ENCODE results near the gene PTPRN2.
"Not testable (repeated sequence)": the region's sequence is repeated elsewhere in the genome, so short reads cannot be mapped to it uniquely, and the experiment has no call there.

PTPRN2 gene

DNA sequence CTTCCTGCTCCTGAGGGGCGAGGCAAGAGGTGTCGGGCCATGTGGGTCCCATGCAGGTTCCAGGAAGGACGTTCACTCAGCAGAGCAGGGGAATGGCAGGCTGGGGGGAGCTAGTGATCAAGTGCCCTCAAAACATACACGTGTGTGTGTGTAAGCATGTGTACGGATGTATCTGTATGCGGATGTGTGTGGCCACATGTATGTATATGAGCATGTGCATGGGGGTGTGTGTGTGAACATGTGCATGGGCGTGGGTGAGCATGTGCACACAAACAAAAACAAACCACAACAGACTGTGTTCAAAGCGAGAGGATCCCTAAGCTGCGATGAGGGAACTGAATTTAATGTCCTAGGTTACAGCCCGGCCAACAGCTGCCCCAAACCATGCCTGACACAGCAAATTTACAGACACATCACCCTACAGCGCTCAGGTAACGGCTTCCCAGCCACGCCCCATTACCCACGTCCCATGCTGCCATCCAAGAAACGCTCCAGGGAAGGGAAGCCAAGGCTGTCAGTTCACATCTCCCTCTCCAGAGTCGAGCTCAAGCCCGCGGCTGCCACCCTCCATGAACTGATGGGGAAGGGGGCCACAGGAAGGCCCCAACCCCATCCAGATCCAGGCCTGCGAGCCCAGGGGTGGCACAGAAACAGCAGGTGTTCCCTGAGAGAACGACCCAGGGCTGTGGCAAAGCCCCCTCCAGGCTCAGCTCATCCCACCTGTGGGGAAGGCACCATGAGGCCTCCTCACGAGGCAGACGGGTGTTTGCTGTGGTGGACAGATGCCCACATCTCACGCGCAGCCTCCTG lies 56.6 kb downstream of the PTPRN2 start:
- DNase-seq, result no peak

DNA sequence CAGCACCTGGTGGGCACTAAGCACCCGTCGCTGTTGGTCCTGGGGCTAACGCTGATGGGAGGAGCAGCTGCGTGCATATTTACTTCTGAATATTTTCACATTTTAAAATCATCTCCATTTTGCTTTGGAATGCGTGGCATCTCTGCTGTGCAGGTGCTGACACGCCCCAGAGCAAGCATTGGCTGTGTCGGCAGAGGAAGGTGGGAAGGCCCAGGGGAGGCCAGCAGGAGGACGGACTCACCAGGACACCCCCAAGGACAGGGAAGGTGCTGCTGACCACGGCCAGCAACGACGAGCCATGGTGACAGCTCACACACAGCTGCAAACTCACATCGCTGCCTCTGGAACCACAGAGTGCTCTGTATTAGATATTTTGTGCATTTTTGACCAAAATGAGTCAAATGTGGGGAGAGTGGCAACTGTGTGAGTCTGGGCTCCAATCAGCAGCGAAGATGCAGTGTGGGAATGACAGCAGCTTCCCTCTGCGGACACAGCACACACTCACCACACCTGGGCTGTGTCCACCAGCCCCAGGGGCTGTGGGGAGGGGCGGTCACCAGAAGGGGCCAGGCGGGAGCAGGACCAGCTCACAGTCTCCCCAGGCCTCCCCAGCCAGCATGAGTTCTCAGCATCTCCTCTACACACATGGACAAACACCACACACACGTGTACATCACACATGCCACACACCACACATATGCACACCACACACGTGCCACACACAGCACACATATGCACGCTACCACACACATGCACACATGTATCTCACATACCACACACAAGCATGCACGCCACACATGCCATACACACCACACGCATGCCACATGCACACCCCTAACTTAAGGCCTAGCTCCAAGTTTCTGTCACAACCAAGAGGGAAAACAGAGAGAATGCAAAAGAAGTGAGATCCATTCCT lies 58.2 kb downstream of the PTPRN2 start:
- no peak for DNase-seq

DNA sequence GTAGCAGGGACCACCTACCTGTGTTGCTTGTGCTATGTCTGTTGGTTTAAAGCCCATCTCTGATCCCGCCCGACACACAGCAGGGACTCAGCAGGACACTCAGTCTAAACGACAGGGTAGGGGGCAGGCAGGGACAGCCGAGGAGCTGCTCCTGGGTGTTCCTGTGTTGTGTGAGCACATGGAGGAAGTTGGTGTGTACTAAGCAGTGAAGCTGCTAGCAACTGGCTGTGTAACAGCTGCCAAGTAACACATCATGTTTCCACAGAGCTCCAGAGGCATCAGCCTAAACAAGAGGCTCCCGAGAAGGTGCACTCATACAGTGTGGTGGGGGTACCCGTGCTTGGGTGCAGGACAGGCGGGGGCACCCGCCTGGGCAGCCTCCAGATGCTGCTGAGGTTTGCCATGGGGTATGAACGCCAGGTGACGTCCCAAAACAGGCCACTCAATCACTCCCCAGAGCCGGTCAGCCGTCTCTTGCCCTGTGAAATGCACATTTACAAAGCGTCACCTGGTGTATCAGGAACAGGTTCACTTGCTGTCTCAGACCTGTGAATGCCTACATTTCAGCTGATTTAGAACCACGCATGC lies 59.6 kb downstream of the PTPRN2 start:
- no peak for DNase-seq

DNA sequence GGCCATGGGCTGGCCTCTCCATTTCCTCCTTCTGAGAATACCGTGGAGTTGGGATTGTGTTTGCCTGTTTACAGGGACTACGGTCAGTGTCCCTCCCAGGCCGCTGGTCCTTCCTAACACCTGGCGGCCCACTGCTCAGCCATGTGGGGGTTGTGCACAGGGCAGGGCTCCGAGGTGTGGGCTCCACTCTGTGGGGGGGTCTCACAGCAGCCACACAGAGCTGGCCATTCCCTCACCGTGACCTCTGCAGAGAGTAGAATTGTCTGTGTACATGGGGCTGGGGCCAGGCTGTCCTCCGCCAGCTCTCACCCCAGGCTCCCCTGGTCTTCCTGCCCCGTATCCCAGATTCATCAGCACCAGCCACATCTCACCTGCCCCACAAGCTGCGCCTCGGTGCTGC lies 60.1 kb downstream of the PTPRN2 start:
- no peak for DNase-seq

DNA sequence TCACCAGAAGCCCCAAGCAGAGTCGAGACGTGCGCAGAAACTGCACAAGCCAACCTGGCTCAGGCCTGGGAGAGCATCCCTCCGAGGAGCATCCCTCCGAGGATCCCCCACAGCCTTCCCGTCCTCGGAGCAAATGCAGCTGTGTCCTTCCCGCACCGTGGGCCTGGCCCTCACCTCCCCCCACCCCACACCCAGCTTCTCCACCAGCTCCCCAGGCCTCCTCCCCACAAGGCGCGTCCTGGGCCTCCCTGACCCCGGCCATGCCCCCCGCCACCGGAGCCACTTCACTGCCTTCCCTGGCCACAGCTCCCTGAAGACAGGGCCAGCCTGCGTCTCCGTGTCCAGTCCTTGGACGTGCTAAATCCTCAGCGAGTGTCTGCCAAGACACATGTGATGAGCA lies 60.6 kb downstream of the PTPRN2 start:
- no peak for DNase-seq

DNA sequence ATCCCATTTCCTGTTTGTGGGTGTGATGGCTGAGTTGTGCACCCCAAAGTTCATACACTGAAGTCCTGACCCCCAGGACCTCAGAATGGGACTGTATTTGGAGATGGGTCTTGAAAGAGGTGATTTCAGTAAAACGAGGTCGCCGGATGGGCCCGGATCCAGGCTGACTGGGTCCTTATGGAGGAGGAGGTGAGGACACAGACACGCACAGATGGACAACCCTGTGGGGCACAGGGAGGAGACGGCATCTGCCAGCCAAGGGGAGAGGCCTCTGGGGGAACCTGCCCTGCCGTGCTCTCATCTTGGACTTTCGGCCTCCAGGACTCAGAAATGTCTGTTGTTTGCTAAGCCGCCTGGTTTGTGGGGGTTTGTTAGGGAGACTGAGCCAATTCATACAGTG lies 61.1 kb downstream of the PTPRN2 start:
- DNase-seq, result no peak

DNA sequence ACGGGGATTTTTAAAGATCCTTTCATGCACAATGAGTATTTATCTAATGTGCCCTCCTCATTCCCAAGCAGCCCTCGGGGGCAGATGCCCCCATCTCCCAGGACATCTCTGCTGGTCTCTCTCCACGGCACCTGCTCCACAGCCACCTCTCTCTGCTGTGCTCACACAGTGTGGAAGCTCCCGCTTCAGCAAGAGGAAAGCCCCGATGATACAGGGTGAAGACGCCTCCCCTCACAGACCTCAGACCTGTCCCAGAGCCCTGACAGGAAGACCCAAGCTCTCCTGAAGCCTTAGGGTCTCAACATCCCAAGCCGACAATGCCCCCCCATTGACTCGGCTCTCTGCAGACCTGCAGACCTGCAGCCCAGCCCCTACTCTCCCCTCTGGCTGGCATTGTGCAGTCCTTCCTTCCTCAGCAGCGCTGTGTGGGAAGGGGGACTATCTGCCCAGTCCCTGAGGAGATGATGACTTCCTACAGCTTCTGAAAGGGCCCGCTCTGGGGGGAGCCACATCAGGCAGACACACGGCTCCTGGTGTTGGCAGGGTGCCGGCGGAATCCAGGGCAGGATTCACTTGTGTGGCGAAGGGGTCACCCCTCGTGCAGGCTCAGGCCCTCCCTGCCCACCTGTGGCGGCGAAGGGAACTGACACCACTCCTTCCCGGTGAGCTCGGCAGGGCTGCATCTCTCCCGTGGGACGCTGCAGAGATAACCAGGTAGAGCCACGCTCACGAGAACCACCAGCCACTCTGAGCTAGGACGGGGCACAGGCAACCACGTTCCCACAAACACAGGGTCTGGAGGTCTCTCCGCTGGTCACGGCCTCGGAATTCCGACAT lies 61.8 kb downstream of the PTPRN2 start:
- no peak for DNase-seq

DNA sequence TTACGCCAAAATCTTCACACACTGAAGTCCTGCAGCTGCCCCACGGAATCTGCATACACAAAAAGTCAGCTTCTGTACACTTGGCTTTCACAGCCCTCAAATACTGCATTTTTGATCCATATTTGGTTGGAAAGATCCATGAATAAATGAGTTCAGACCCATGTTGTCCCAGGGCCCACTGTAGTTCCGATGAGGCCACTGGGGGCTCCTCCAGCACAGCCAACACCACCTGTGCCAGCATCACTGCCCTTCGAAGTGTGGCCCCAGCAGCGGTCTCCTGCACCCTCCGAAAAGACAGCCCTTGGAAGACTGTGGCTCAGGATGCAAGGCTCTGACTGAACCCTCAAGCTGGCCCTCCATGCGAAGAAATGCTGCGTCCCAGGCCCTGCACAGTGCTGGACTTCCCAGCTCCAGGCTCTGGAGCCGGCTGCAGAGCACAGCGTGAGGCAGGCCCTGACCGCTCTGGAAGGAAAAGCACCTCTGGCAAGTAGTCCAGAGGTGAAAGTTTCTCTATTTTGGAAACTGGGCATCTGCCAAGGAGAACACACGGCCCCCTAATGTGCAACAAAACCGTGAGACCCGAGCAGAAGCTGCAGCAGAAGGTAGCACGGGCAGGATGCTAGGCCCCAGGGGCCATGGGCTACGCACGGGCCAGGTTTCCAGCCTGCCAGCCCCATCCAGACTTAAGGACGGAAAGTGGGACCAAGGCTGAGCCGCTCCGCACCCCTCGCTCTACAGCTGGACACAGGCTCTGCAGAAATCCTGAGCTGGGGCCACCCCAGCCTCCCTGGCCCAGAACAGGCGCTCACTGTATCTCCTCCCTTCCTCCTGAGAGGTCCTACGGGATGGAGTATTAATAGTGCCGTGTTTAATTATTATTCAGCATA lies 62.6 kb downstream of the PTPRN2 start:
- DNase-seq, result no peak

DNA sequence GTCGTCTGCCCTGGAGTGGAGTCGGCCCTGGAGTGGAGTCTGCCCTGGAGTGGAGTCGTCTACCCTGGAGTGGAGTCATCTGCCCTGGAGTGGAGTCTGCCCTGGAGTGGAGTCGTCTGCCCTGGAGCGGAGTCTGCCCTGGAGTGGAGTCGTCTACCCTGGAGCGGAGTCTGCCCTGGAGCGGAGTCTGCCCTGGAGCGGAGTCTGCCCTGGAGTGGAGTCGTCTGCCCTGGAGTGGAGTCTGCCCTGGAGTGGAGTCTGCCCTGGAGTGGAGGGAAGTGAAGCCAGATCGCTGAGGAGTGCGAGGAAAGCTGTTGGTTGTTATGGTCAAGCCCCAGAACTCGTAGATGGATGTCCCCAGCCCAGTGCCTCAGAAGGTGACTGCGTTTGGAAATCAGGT lies 63.3 kb downstream of the PTPRN2 start:
- not testable (repeated sequence) for DNase-seq

DNA sequence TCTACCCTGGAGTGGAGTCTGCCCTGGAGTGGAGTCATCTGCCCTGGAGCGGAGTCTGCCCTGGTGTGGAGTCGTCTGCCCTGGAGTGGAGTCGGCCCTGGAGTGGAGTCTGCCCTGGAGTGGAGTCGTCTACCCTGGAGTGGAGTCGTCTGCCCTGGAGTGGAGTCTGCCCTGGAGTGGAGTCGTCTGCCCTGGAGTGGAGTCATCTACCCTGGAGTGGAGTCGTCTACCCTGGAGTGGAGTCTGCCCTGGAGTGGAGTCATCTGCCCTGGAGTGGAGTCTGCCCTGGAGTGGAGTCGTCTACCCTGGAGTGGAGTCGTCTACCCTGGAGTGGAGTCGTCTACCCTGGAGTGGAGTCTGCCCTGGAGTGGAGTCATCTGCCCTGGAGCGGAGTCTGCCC lies 63.7 kb downstream of the PTPRN2 start:
- DNase-seq, result not testable (repeated sequence)

DNA sequence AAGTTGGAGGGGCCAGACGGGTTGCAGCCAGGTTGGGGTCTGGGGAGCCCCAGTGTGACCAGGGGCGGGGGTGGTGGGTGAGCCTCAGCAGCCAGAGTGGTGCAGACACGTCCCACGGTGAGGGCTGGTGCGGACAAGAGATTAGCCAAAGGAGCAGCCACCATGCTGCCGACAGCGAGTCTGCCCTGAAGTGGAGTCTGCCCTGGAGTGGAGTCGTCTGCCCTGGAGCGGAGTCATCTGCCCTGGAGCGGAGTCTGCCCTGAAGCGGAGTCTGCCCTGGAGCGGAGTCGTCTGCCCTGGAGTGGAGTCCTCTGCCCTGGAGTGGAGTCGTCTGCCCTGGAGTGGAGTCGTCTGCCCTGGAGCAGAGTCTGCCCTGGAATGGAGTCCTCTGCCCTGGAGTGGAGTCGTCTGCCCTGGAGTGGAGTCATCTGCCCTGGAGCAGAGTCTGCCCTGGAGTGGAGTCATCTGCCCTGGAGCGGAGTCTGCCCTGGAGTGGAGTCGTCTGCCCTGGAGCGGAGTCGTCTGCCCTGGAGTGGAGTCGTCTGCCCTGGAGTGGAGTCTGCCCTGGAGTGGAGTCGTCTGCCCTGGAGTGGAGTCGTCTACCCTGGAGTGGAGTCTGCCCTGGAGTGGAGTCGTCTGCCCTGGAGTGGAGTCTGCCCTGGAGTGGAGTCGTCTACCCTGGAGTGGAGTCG lies 64.3 kb downstream of the PTPRN2 start:
- not testable (repeated sequence) for DNase-seq

DNA sequence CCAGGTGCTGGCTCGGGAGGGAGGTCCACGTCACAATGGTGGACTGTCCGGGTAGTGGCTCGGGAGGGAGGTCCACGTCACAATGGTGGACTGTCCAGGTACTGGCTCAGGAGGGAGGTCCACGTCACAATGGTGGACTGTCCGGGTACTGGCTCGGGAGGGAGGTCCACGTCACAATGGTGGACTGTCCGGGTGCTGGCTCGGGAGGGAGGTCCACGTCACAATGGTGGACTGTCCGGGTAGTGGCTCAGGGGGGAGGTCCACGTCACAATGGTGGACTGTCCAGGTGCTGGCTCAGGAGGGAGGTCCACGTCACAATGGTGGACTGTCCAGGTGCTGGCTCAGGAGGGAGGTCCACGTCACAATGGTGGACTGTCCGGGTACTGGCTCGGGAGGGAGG lies 65.8 kb downstream of the PTPRN2 start:
- not testable (repeated sequence) for DNase-seq

DNA sequence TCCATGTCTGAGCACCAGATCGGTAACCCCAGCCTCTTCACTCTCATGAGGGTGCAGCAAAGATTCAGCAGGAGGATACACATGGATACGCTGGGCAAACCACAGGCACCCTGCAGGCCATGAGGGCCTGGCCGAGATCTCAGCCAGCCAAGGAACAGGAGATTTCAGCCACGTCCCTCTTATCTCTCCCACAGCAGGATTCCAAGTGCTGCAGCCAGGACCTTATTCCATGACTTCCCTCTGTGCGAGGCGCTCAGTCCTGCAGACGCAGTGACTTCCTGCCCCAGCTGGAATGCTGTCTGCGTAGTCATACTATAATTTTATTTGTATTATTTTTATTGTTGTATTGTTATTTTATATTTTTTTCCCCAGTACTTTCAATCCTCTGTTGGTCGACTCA lies 66.8 kb downstream of the PTPRN2 start:
- DNase-seq, result no peak

DNA sequence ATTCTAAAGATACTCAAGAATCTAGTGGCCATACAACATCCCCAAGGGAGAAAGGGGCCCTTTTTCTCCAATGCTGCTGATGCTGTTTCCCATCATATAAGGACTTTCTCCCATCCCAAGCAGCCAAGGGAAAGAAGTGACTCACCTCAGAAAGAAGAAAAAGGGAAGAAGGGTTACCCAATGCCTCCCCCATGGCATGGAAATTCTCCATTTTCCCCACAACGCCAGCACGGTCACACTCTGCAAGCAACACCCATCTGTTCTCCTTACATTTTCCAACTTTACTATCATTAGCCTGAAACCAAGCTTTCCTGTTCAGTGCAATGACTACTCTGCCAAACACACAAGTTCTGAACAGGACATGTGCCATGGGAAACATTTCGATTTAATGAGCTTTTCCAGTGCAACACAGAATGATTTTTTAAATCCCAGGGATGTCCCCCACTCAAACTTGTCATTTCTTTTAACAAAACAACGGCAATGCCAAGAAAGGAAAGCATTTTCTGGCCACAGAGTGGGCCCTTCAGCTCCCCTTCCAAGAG lies 67.9 kb downstream of the PTPRN2 start:
- DNase-seq, result no peak

DNA sequence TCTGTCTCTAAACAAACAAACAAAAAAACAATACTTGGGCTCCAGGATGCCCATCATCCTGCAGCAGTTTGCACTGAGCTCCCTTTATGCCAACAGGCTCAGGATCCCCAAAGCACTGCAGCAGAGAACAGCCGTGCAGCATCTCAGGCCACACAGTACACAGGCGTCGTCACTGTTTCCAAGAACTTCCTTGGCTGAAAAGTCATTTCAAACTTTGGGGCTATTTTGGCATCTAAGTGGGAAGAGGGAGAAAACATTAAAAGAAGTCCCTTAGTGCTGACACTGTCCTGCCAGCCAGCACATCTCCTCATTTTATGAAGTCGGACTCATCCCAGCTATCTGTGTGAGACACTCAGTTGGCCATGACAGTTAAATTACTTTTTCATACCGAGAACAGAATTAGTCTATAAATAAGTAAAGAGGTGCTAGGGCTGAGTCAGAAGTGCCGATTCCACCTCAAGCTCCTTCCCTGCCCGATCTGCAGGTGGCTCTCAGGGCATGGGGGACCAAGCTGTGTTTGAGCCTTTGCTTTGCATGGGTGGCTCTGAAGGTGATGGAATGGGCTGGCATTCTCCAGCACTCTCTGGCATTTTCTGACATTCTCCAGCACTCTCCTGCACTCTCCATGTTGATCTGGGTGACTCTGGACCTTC lies 68.5 kb downstream of the PTPRN2 start:
- DNase-seq, result no peak

DNA sequence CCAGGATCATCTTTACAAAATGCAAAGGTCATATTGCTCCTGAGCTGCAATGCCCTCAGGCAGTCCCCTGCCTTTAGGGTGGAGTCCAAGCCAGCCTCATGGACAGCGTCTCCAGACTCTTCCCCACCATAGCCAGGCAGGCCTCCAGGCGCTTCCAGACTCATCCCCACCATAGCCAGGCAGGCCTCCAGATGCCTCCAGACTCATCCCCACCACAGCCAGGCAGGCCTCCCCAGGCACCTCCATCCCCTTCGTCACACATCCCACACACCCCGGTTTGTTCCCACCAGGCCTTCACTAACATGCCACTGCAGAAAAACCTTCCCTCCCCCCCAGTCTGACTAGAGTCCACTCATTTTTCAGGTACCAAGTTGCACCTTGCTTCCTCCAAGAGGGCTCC lies 70.1 kb downstream of the PTPRN2 start:
- DNase-seq, result no peak

DNA sequence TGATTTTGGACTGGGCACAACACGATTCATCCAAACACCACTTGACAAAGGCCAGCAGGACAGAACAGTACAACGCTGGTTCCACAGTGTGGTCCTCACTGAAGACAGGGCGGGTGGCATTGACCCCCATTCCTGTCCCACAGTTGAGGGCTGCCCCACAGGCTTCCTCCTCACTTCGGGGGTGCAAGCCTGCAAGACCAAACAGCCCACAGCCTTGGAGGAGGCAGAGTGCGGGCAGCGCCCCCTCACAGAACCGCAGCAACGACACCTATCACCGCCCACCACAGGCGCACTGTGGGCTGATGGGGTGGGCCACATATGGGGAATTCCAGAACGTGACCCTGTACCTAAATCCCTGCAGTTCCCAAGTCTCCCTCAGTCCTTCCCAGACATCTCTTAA lies 70.6 kb downstream of the PTPRN2 start:
- no peak for DNase-seq

DNA sequence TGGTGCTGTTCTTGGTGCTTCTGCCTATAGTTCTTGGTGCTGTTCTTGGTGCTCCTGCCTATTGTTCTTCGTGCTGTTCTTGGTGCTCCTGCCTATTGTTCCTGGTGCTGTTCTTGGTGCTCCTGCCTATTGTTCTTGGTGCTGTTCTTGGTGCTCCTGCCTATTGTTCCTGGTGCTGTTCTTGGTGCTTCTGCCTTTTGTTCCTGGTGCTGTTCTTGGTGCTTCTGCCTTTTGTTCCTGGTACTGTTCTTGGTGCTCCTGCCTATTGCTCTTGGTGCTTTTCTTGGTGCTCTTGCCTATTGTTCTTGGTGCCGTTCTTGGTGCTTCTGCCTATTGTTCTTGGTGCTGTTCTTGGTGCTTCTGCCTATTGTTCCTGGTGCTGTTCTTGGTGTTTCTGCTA lies 71.1 kb downstream of the PTPRN2 start:
- no peak for DNase-seq

DNA sequence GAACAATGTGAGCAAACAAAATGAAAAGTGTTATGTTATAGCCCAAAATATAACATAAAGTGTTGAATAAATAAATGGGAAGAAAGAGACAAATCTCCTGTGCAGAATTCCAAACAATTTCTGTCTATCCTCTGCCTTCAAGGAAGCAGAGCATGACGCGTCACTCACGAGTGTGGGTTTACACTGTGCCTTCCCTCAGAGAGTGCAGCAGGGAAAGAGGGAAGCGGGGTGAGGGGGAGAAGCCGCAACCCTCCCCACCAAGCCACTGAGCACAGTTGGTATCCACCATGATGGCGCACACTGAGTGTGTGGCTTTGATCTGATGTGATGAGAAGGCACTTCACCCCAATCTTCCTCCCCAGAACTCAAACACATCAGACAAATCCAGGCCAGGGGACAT lies 74.8 kb downstream of the PTPRN2 start:
- no peak for DNase-seq

DNA sequence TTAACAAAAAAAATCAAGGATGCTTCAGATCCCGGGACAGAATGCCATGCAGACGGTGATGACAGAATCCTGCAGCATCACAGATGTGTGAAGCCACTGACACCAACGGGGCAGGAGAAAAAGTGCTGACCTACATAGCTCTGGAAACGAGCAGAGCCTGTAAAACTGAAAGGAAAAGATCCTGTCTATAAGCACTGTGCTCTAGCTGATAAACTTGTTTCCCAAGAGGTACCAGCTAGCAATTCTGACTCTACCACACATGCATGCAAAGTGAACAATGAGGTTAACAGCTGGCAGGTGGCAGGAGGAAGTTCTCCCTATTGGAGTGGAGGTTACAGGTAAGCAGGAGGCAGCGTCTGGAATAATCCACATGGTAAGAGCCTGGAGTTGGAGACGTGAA lies 75.6 kb downstream of the PTPRN2 start:
- no peak for DNase-seq
